Hepatocyte (in vitro differentiated cells): ENCODE data around the gene RERGL. TPM values are rescaled to one million over a fixed set of nuclear protein-coding genes. Genes with fewer than 3 reads are reported as not detected.

ENCODE experiments used
- DNase-seq: peaks from one replicate; pipeline ENCODE4 v3.0.0-alpha.2; 2016; ENCODE audit warnings: low spot score
- H2AFZ ChIP-seq: fragments of 200-600 bp; sonication (generic); 2 replicates; pipeline ENCODE4 v1.6.0; 2016; ENCODE audit warnings: antibody characterized with exemption, mild to moderate bottlenecking
- H3K27ac ChIP-seq: fragments of 200-600 bp; sonication (generic); 2 replicates; pipeline ENCODE4 v1.5.1; 2016; ENCODE audit warnings: mild to moderate bottlenecking
- H3K27me3 ChIP-seq: fragments of 200-600 bp; sonication (generic); 2 replicates; pipeline ENCODE4 v1.6.1; 2016
- H3K36me3 ChIP-seq: fragments of 200-600 bp; sonication (generic); replicated peaks from 2 replicates; pipeline ENCODE4 v1.5.1; 2016; ENCODE audit warnings: low read depth; ENCODE audit not compliant: insufficient read depth
- H3K4me1 ChIP-seq: fragments of 200-600 bp; sonication (generic); 2 replicates; pipeline ENCODE4 v1.5.1; 2016; ENCODE audit warnings: mild to moderate bottlenecking, moderate library complexity; ENCODE audit not compliant: insufficient read depth
- H3K4me2 ChIP-seq: fragments of 200-600 bp; sonication (generic); 2 replicates; pipeline ENCODE4 v1.6.0; 2016
- H3K4me3 ChIP-seq: fragments of 200-600 bp; sonication (generic); 2 replicates; pipeline ENCODE4 v1.5.1; 2016; ENCODE audit warnings: mild to moderate bottlenecking
- H3K79me2 ChIP-seq: fragments of 200-600 bp; sonication (generic); 2 replicates; pipeline ENCODE4 v1.6.0; 2017; ENCODE audit warnings: mild to moderate bottlenecking
- H3K9me2 ChIP-seq: fragments of 200-600 bp; sonication (generic); replicated peaks from 2 replicates; pipeline ENCODE4 v1.6.0; 2017; ENCODE audit warnings: mild to moderate bottlenecking; ENCODE audit not compliant: insufficient read depth
- H3K9me3 ChIP-seq: fragments of 200-600 bp; sonication (generic); 2 replicates; pipeline ENCODE4 v1.5.1; 2016; ENCODE audit warnings: low read depth, mild to moderate bottlenecking
- H4K20me1 ChIP-seq: fragments of 200-600 bp; sonication (generic); 2 replicates; pipeline ENCODE4 v1.6.0; 2016; ENCODE audit warnings: mild to moderate bottlenecking; ENCODE audit not compliant: insufficient read depth, poor library complexity, severe bottlenecking
- CTCF ChIP-seq: fragments of 200-600 bp; sonication (generic); IDR thresholded peaks from 2 replicates; pipeline ENCODE4 v1.5.1; 2016; ENCODE audit warnings: antibody characterized with exemption, mild to moderate bottlenecking; ENCODE audit not compliant: poor library complexity
- EZH2 ChIP-seq: fragments of 200-600 bp; sonication (generic); IDR thresholded peaks from 2 replicates; pipeline ENCODE4 v1.6.1; 2016; ENCODE audit warnings: antibody characterized with exemption, mild to moderate bottlenecking, borderline replicate concordance
- EZH2phosphoT487 ChIP-seq: fragments of 200-600 bp; sonication (generic); IDR thresholded peaks from one replicate; pipeline ENCODE4 v1.6.1; 2018; ENCODE audit warnings: antibody characterized with exemption, mild to moderate bottlenecking, low read depth, moderate library complexity; ENCODE audit not compliant: unreplicated experiment, severe bottlenecking
- WGBS: methylation state at CpG from one replicate; pipeline ENCODE4 v1.1.6; 2016; ENCODE audit warnings: low lambda C conversion rate; ENCODE audit errors: missing lambda C conversion rate; 5-methylcytosine and 5-hydroxymethylcytosine counted together
- polyA plus RNA-seq: library from polyadenylated mRNA; unstranded; fragments of >200 nt; fragmentation: Nextera tagmentation; extraction: Ambion mirVana; gene quantifications from 2 replicates; pipeline ENCODE4 v1.2.1, GENCODE V29; 2016
- total RNA-seq: library from RNA; depleted of rRNA; stranded (reverse); fragments of >200 nt; gene quantifications from 2 replicates; pipeline ENCODE4 v1.2.3, GENCODE V29; 2014

RERGL gene
- total and polyA plus RNA-seq, 2 experiments from 2014 or later: 0.70 TPM; not detected in 1

- WGBS: 93% methylated on average over 2 of the region's 2 CpGs
- DNase-seq: no peak
- Histone ChIP-seq H3K79me2 (no peaks in the 10 kb centered on the region), H3K27me3 (no peaks in the 10 kb centered on the region), H3K4me2 (no peak overlapping the region), H3K9me3 (no peaks in the 10 kb centered on the region), H3K4me3 (no peak overlapping the region), H3K4me1 (peaks cover 3% of the 10 kb centered on the region), H2AFZ (no peak overlapping the region), H3K36me3 (no peaks in the 10 kb centered on the region), H3K9me2 (no peaks in the 10 kb centered on the region), H3K27ac (no peak overlapping the region), H4K20me1 (no peaks in the 10 kb centered on the region)
- TF ChIP-seq CTCF (no peak), EZH2 (no peak), EZH2phosphoT487 (no peak)
Observed at GRCh38 chr12:18103624-18104023, 13.6 kb upstream of the RERGL start.

GRCh38 chr12:18101043-18101442 is 11.1 kb upstream of the RERGL start:
- H3K27ac ChIP-seq: no peak overlapping the region
- no peaks in the 10 kb centered on the region for H3K4me1 ChIP-seq
- TF ChIP-seq CTCF: no peak
- no peak for TF ChIP-seq EZH2phosphoT487
- TF ChIP-seq EZH2: no peak
- H4K20me1 ChIP-seq: no peaks in the 10 kb centered on the region
- DNase-seq: no peak
- H3K79me2 ChIP-seq: no peaks in the 10 kb centered on the region
- H3K4me2 ChIP-seq: no peak overlapping the region
- H3K27me3 ChIP-seq: no peaks in the 10 kb centered on the region
- H3K9me2 ChIP-seq: no peaks in the 10 kb centered on the region
- no peak overlapping the region for H2AFZ ChIP-seq
- 80% methylated on average over 2 of the region's 2 CpGs for WGBS
- no peaks in the 10 kb centered on the region for H3K36me3 ChIP-seq
- H3K9me3 ChIP-seq: no peaks in the 10 kb centered on the region
- H3K4me3 ChIP-seq: no peak overlapping the region

- 40% methylated on average over 3 of the region's 3 CpGs for WGBS
- H3K4me1 ChIP-seq: no peaks in the 10 kb centered on the region
- H3K9me2 ChIP-seq: no peaks in the 10 kb centered on the region
- no peaks in the 10 kb centered on the region for H3K27me3 ChIP-seq
- H3K4me2 ChIP-seq: no peak overlapping the region
- no peak overlapping the region for H3K4me3 ChIP-seq
- no peaks in the 10 kb centered on the region for H3K36me3 ChIP-seq
- H2AFZ ChIP-seq: no peak overlapping the region
- no peaks in the 10 kb centered on the region for H4K20me1 ChIP-seq
- no peaks in the 10 kb centered on the region for H3K79me2 ChIP-seq
- no peak overlapping the region for H3K27ac ChIP-seq
- no peak for TF ChIP-seq CTCF
- TF ChIP-seq EZH2phosphoT487: no peak
- TF ChIP-seq EZH2: no peak
- DNase-seq: no peak
- H3K9me3 ChIP-seq: no peaks in the 10 kb centered on the region
Observed at GRCh38 chr12:18084080-18084479, 5.9 kb downstream of the RERGL start.
